Astrocyte of the spinal cord (primary cell): ENCODE measurements around the gene ADCY3.

Experiments used
- DNase-seq: peaks from one replicate; pipeline ENCODE4 v3.0.0; 2011; ENCODE audit warnings: low read depth, low spot score
- H3K4me3 ChIP-seq: 2 replicates; pipeline ENCODE4 v1.5.1; 2011; ENCODE audit warnings: low read depth, mild to moderate bottlenecking, low read length, moderate library complexity
- in situ Hi-C: cut with HindIII; loops from 2 replicates; pipeline ENCODE4 v1.10.0; 2017; ENCODE audit warnings: low sequenced_read_pairs
- TF ChIP-seq, protein P1 (sequence below): IDR thresholded peaks from 2 replicates; pipeline ENCODE4 v1.5.1; 2012; ENCODE audit warnings: low read depth, mild to moderate bottlenecking, low read length, inconsistent platforms

Gene ADCY3

GRCh38 chr2:24844023-24844685 is 75.9 kb downstream of the ADCY3 start:
- TF ChIP-seq, protein P1, sequence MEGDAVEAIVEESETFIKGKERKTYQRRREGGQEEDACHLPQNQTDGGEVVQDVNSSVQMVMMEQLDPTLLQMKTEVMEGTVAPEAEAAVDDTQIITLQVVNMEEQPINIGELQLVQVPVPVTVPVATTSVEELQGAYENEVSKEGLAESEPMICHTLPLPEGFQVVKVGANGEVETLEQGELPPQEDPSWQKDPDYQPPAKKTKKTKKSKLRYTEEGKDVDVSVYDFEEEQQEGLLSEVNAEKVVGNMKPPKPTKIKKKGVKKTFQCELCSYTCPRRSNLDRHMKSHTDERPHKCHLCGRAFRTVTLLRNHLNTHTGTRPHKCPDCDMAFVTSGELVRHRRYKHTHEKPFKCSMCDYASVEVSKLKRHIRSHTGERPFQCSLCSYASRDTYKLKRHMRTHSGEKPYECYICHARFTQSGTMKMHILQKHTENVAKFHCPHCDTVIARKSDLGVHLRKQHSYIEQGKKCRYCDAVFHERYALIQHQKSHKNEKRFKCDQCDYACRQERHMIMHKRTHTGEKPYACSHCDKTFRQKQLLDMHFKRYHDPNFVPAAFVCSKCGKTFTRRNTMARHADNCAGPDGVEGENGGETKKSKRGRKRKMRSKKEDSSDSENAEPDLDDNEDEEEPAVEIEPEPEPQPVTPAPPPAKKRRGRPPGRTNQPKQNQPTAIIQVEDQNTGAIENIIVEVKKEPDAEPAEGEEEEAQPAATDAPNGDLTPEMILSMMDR: no peak
- no peak overlapping the region for H3K4me3 ChIP-seq
- in situ Hi-C loops: no loop called here
- DNase-seq: no peak

DNA sequence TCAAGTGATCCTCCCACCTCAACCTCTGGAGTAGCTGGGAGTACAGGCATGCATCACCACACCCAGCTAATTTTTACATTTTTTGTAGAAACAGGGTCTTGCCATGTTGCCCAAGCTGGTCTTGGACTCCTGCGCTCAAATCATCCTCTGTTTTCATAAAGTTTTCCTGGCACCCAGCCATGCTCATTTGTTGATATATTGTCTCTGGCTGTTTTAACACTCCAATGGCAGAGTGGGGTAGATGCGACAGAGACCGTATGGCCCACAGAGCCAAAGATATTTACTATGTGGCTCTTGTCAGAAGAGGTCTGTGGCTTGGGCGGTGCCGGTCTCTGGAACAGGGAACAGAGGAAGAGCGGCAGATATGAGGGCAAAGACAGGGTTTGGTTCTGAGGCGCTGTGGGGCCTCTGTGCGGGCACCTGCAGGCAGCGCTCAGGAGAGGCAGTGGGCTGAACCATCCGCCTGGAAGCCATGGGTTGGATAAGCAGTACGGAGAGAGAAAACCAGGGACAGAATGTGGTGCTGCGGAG is 76.6 kb downstream of the ADCY3 start:
- DNase-seq: no peak
- in situ Hi-C loops: no loop called here
- TF ChIP-seq, protein P1: no peak
- no peak overlapping the region for H3K4me3 ChIP-seq

DNA sequence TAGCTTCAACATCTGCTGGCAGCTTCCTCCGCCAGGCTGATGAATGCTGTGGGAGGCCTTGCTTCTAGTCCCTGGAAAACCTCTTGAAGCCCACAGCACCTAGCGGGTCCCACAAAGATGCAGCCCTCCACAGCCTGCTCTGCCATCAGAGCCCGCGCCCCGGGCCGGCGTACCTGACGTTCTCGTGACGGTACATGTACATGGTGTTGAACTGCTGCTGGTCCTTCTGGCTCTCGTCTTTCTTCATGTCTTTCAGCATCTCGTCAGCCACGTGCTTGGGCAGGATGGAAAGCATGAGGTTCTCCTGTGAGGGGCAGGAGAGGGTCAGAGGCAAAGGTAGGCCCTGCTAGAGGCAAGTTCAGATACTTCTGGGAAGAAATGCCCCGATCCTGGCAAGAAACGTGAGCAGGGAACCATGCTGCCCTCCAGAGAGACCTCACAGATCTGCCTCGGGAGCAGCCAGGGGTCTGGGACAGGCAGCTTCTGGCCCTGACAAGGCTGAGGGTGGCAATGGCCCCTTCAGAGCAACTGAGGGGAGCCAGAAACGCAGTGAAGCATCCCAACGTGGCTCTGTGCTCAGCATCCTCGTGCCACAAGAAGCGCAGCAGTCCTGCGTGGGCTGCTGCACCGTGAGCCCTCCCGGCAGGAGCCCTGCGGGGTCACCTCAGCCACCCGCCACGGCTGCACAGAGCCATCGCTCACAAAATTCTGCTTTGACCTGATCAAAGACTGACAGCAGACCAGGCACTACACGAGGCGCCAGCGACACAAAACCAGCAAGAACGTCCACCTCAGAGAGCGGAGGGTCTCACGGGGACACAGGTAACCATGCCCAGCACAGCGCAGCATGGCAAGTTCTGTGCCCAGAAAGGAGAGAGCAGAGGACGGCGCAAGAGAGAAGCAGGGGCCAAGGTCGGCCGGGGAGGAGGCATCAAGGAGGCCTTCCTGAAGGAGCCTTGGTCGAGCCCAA is 77.7 kb downstream of the ADCY3 start:
- no peak overlapping the region for H3K4me3 ChIP-seq
- in situ Hi-C loops: no loop called here
- TF ChIP-seq, protein P1: no peak
- no peak for DNase-seq

GRCh38 chr2:24840962-24841945 is 78.8 kb downstream of the ADCY3 start:
- DNase-seq: no peak
- in situ Hi-C loops: no loop called here
- H3K4me3 ChIP-seq: no peak overlapping the region
- TF ChIP-seq, protein P1: no peak

DNA sequence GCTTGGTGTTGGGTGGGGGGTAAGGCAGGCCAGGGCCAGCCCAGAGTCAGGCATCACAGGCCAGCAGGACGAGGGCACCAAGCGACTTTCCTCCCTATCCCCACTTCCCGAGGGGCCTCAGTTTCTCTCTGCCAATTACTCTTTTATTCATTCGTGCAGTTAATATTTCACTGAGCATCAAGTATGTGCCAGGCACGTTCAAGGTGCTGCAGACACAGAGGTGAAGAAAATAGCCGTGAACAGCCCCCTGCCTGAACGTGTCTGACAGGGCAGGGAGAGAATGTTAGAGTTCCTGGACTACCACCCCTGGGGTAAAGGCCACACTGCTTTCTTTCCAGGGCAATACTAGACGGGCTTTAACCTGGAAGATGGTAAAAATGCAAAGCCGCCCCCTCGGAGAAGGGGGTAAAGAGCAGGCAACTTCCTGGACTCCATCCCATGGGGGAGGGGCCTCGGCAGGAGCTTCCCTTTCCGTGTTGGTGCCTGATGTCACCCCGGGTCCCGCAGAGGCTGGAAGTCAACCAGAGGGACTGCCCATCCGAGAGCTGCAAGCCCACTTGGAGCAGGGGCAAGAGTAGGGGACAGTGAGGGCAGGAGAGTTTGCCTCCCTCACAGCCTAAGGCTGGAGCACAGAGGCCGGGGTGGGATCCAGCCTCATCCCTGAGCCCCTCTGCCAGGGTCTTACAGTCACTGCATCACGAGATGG is 79.7 kb downstream of the ADCY3 start:
- TF ChIP-seq, protein P1: no peak
- H3K4me3 ChIP-seq: no peak overlapping the region
- DNase-seq: no peak
- in situ Hi-C loops: no loop called here
